SH-SY5Y (cell line): ENCODE results near the gene CERS2.

ENCODE experiments used
- GATA2 ChIP-seq: IDR thresholded peaks from 2 replicates; pipeline ENCODE4 v1.6.1; 2011; ENCODE audit warnings: mild to moderate bottlenecking, low read depth, low read length
- GATA3 ChIP-seq: IDR thresholded peaks from 2 replicates; pipeline ENCODE4 v1.6.1; 2011; ENCODE audit warnings: low read depth, mild to moderate bottlenecking, low read length, moderate library complexity

Gene CERS2

DNA sequence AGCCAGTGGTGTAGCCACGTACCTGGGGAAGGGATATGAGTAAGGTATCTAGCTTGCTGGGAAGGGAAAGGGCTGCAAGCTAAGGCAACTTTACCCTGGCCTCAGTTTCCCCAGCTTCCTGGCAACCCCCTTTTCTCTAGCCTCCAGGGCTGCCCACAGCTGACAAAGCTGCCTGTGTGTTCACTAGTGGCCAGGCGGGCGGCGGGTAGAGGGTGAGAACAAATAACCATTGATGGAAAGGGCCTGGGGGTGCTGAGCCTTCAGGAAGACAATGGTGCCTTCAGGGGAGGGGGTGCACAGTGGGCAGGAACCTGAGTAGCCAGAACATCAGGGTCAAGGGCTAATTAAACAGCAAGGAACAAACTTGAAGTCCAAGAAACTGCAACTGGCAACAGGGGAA is 6.1 kb downstream of the CERS2 start:
- TF ChIP-seq GATA3: no peak
- no peak for TF ChIP-seq GATA2

DNA sequence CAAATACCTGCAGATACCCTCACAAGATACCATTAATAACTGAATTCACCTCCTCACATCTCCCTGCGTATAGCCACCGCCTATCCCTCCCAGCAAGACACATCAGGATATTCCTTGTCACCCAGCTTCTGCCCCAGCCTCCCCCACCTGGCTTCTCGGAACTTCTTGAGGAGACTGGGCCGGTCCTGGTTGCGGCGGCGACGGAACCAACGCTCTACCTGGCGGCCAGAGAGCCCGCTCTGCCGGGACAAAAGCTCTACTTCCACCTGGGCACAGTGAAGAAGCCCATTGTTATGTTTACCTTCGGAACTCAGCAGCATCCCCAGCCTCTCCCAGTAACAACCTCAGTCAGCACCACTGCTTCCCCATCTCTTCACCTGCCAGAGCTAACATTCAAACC is 6.7 kb downstream of the CERS2 start:
- TF ChIP-seq GATA2 (no peak), GATA3 (no peak)

DNA sequence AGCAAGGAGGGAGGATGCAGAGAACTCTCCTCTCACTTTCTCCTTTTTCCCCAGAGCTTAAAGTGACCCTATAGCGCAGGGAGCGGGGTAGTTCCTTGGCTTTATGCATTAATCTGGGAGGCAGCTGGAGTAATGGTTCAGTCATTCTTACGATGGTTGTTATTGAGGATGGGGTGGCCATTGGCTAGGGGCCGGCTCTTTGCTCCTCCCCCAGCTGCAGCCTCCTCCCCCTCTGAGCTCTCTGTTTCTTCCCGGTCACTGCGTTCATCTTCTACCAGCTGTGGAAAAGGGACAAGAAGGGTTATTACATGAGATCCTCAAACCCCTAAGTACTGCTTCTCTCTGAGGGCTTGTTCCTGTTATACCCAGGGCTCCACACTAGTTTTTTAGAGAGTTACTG is 8.6 kb downstream of the CERS2 start:
- TF ChIP-seq GATA3 (no peak), GATA2 (no peak)

DNA sequence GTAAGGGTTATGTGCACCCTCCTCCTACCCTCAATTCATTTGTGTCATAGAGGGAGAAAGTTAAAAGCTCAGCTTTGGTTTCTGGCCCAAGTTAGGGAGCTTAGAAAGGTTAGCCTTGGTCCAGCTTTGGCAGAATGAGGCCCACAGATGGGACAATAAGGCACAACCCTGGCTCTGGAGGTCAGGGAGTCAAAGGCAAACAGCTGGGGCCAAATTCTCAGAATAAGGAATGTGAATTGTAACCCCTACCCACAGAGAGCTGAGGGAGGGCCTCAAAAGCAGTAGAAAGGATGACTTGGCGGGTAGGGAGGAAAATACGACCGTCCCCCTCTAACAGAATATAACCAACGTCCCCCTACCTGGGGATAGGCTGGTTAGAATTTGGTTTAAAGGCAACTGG is 9.0 kb downstream of the CERS2 start:
- TF ChIP-seq GATA3: no peak
- no peak for TF ChIP-seq GATA2

DNA sequence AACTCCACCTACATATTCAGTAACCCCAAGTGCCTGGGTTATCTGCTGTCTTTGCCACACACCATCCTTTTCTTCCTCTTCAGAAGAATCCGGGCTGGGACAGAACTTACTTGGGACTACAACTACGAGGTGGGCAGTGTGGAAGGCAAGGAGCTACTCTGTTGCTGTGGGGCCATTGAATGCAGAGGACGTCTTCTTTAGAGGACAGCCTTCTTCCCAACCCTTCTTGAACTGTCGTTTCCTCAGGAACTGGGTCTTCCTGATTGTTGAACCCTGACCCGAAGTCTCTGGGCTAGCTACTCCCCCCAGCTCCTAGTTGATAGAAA is 10.5 kb downstream of the CERS2 start:
- TF ChIP-seq GATA3 (no peak), GATA2 (no peak)

DNA sequence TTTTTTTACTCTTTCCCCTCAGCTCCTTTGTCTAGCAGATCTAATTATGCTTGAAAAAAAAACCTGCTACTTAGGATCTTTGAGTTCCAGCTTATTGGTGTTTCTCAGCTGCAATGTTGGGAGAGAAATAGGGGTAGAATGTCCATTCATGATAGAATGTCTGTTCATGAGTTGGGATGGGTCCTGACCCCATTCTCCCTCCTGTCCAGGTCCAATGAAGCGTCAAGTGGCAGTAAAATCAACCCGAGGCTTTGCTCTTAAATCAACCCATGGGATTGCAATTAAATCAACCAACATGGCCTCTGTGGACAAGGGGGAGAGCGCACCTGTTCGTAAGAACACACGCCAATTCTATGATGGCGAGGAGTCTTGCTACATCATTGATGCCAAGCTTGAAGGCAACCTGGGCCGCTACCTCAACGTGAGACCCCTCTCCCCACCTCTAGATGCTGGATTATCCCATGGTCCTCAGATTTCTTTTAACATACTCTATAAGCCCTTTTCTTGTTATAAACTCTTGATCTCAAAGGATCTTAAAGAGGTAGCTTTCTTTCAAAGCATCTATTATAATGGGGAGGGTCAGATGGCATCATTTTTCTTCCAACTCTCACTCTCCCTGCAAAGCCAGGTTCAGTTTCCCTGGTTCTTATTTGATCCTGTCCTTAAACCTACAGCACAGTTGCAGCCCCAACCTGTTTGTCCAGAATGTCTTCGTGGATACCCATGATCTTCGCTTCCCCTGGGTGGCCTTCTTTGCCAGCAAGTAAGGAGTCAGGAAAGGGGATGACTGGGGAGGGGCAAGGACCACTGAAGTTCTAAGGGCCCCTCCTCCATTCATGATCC is 11.1 kb downstream of the CERS2 start:
- TF ChIP-seq GATA2 (no peak), GATA3 (no peak)

DNA sequence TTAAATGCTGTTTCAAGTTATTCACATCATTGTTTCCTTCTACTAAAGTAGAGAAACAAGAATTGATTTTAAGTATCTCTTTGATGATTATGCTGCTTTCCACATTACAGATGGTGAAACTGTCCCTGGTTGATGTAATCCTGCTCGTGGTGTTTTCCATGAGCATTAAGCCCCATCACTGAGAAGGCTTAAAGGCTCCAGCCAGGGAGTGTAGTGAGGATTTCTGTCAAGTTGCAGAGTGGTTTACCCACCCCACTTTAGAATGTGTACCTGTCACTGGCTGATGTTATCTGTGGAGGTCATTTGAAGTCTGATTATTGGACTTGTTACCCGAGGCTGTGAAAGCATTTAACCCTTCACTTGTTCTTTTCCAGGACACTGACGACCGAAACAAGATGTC is 12.9 kb downstream of the CERS2 start:
- TF ChIP-seq GATA3 (no peak), GATA2 (no peak)

DNA sequence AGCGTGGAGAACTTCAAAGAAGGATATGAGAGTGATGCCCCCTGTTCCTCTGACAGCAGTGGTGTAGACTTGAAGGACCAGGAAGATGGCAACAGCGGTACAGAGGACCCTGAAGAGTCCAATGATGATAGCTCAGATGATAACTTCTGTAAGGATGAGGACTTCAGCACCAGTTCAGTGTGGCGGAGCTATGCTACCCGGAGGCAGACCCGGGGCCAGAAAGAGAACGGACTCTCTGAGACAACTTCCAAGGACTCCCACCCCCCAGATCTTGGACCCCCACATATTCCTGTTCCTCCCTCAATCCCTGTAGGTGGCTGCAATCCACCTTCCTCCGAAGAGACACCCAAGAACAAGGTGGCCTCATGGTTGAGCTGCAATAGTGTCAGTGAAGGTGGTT is 14.0 kb downstream of the CERS2 start:
- no peak for TF ChIP-seq GATA3
- TF ChIP-seq GATA2: no peak

DNA sequence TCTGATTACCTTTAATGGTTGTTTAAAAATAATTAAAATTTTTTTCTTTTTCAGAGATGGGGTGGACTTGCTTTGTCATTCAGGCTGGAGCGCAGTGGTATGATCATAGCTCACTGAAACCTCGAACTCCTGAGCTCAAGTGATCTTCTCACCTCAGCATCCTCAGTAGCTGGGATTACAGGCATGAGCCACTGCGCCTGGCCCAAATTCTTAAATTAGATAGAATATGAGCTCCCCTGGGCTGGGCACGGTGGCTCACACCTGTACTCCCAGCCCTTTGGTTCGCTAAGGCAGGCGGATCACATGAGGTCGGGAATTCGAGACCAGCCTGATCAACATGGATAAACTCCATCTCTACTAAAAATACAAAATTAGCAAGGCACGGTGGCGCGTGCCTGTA is 17.0 kb downstream of the CERS2 start:
- TF ChIP-seq GATA2: no peak
- no peak for TF ChIP-seq GATA3

DNA sequence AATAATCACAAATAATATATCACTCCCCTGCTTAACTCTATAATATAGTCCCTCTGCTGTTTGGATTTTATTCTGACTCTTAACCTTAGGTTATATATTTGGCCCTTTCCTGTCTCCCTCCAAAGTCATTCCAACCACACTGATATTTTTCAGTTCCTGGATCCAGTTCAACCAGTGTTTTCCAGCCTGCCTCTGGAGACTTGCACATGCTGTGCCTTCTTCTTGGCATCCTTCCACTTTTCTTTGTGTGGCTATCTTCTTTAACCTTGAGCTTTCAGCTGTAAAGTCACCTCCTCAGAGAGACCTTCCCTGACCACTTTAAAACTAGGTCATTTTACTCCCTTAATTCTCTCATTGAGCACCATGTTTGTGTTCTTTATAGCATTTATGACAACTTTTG is 19.4 kb downstream of the CERS2 start:
- TF ChIP-seq GATA2: no peak
- no peak for TF ChIP-seq GATA3

DNA sequence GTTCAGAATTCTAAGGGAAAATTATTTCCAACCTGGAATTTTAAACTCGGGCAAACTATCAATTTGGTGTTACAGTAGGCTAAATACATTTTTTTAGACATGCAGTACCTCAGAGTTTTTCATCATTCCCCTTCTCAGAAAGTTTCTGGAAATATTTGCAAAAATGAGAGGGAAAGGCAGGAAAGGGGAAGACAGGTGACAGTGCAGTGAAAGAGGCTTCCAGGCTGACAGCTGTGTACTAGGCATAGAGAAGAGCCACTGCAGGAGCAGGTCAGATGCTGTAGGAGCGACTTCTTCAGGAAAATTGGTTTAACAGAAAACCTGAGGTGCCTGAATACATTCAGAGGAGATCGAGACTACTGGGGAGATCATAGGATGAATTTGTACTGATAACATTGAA is 19.9 kb downstream of the CERS2 start:
- TF ChIP-seq GATA2 (no peak), GATA3 (no peak)

DNA sequence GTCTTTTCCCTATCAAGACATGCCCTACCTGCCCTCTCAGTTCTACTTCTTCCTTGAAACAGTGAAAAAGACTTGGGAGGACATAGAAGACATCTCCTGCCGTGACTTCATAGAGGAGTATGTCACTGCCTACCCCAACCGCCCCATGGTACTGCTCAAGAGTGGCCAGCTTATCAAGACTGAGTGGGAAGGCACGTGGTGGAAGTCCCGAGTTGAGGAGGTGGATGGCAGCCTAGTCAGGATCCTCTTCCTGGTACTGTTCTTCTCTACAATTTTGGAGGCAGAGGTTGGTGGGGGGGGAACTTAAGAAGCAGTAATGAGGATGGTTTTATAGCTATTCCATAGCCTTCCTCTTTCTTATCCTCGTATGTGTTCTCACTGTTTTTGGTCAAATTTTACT is 29.8 kb downstream of the CERS2 start:
- no peak for TF ChIP-seq GATA3
- TF ChIP-seq GATA2: no peak

DNA sequence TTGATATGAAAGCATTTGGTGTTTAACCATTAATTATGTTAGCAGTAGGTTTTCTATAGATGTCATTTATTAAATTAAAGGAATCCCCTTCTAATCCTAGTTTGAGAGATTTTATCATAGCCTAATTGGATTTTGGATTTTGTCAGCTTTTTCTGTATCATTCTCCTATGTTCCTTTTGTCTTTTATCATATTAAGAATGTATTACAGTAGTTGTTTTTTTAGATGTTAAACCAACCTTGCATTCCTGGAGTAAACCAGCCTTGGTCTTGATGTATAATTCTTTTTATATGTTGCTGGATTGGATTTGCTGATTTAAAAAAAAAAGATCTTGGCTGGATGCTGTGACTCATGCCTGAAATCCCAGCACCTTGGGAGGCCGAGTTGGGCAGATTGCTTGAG is 42.9 kb downstream of the CERS2 start:
- TF ChIP-seq GATA2 (no peak), GATA3 (no peak)

DNA sequence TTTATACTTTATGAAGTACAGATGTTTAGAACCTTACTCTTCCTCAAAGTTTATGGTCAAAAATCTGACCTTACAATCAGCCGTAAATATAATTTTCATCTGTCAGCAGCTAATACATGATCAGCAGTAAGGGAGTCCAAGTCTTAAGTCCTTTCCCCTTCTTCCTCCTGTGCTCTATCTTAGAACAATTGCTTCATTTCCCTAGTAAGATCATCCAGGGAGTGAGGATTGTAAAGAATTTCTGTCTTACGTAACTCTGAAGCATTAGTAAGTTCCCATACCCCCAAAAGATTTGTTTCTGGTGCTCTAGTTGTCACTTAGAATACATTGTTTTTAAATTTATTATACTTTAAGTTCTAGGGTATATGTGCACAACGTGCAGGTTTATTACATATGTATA is 46.3 kb downstream of the CERS2 start:
- TF ChIP-seq GATA3 (no peak), GATA2 (no peak)

DNA sequence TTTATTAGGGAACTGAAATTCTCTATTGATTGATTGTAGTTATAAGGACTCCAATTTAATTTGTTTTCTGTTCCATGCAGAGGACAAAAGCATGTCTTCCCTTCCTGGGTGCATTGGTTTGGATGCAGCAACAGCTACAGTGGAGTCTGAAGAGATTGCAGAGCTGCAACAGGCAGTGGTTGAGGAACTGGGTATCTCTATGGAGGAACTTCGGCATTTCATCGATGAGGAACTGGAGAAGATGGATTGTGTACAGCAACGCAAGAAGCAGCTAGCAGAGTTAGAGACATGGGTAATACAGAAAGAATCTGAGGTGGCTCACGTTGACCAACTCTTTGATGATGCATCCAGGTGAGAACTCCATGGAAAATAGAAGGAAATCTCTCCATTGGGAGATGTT is 47.0 kb downstream of the CERS2 start:
- TF ChIP-seq GATA3: no peak
- no peak for TF ChIP-seq GATA2
